Right ventricle myocardium inferior (tissue), 1 donor: ENCODE measurements around the gene GPR158. TPM values are rescaled to one million over a fixed set of nuclear protein-coding genes. Genes with fewer than 3 reads are reported as not detected.
A peak's percentile ranks its signal among the peaks of the same experiment; 100 is the strongest.
"Not testable (repeated sequence)": the region's sequence is repeated elsewhere in the genome, so short reads cannot be mapped to it uniquely, and the experiment has no call there.

Experiments used
- ATAC-seq: fragments of 200-7000 bp; cut with Tn5 transposase; one replicate; pipeline ENCODE4 v1.9.1; 2020; ENCODE audit warnings: mild to moderate bottlenecking, moderate library complexity
- DNase-seq: peaks from one replicate; pipeline ENCODE4 v3.0.0; 2021; ENCODE audit errors: missing footprints
- intact Hi-C: fragments of 100-400 bp; cut with DNase I; formaldehyde crosslinking; loops from one replicate; pipeline ENCODE4 v1.11.0; 2022
- long read RNA-seq: library from polyadenylated mRNA; unstranded; transcript quantifications from one replicate; pipeline ENCODE4 v2.0.0, GENCODE V29; 2021
- total RNA-seq: library from RNA; stranded (reverse); fragmentation: NEBNext Ultra II Directional; extraction: Animal tissue kit (Norgen Biotek cat#: 25700); gene quantifications from one replicate; pipeline ENCODE4 v1.2.1, GENCODE V29; 2021
- donor health status: DM: no; HTN: yes; CAD: no; lungs with severe emphysema.

Gene GPR158, protein sequence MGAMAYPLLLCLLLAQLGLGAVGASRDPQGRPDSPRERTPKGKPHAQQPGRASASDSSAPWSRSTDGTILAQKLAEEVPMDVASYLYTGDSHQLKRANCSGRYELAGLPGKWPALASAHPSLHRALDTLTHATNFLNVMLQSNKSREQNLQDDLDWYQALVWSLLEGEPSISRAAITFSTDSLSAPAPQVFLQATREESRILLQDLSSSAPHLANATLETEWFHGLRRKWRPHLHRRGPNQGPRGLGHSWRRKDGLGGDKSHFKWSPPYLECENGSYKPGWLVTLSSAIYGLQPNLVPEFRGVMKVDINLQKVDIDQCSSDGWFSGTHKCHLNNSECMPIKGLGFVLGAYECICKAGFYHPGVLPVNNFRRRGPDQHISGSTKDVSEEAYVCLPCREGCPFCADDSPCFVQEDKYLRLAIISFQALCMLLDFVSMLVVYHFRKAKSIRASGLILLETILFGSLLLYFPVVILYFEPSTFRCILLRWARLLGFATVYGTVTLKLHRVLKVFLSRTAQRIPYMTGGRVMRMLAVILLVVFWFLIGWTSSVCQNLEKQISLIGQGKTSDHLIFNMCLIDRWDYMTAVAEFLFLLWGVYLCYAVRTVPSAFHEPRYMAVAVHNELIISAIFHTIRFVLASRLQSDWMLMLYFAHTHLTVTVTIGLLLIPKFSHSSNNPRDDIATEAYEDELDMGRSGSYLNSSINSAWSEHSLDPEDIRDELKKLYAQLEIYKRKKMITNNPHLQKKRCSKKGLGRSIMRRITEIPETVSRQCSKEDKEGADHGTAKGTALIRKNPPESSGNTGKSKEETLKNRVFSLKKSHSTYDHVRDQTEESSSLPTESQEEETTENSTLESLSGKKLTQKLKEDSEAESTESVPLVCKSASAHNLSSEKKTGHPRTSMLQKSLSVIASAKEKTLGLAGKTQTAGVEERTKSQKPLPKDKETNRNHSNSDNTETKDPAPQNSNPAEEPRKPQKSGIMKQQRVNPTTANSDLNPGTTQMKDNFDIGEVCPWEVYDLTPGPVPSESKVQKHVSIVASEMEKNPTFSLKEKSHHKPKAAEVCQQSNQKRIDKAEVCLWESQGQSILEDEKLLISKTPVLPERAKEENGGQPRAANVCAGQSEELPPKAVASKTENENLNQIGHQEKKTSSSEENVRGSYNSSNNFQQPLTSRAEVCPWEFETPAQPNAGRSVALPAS (N-terminal part only)
- not detected for total RNA-seq
- long read RNA-seq = 0 reads

DNA sequence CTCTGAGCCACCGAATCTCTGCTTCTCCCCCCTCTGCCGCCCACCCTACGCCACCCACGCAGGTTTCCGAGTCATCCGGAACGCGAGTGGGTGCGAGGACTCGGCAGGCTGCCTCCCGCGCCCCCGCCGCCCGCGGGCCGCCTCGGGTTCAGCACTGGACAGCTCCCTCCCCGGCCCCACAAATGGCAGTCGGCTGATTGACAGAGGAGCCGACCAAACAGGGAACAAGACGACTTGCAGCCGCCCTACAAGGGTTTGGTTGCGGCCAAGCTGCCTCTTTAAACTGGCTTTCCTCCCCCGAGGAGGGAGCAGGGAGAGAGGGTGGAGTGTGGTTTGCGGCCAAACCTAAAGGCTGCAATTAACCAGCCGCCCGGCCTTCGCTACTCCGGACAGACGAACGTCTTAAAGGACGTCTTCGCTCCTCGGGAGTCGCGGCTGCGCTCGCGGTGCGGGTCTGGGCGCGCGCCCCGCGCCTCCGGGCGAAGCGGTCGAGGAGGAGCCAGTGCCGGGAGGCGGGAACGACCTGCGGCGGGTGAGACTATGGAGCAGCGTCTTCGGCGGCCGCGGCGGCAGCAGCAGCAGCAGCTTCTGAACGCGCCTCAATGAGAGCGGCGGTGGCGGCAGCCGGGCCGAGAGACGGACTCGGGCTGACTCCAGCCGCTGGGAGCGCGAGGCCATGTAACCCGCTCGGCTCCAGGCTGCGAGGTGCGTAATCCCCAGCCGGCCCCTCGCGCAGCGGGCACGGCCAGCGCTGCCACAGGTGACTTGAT, at the start of gene GPR158:
Gene GPR158, plus strand, starts transcription at position 541 of the 770 bp plus-strand sequence. CDS start 420 bp downstream, outside the sequence.
- intact Hi-C loops = no loop called here
- peak; percentile 90 for ATAC-seq

DNA sequence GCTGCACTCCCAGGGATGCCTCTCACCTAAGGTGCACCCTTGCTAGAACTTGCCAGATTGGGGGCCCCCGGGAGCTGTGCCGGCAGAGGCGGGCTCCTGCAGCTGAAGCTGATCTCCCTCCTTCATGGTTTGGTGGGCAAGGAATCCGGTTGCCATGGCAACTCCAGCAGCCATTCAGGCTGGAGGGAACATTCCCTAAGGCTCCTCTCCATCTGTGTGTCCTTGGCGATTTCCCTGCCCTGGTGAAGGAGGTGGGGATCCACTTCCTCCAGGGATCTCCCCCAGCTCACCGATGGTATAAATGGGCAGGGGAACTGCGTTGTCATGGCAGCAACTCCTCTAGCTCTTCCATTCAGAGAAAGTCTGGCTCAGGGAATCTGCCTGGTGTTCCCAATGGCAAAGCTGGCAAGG, 49.6 kb upstream of the GPR158 start:
- DNase-seq (no peak), ATAC-seq (no peak)
- intact Hi-C loops = no loop called here

More for the DNA sequence above, at the start of gene GPR158:
- peak; percentile 91 for DNase-seq

- DNase-seq (no peak), ATAC-seq (no peak)
- intact Hi-C loops = no loop called here
Observed at GRCh38 chr10:25129592-25129991, 45.2 kb upstream of the GPR158 start.

DNA sequence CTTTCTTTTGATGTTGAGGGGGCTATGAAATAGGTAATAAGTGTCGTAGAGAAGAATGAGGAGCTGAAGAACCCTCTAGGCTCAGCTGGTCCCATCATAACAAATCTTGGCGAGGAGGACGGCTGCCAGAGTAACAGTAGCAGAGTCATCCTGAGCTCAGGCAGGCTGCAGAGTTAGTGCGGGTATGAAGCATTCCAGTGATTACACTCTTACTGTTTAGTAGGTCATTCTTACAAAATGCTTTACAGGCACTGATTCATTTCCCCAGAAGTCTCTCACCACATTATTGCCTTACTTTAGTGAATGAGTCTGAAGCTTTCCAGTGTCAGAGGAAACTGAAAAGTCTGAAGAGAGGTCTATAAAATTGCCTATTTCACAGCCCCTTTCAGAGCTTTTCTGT, 43.9 kb upstream of the GPR158 start:
- intact Hi-C loops = no loop called here
- DNase-seq (no peak), ATAC-seq (no peak)

GRCh38 chr10:25142116-25142864, 32.5 kb upstream of the GPR158 start:
- ATAC-seq = no peak
- intact Hi-C loops = no loop called here
- DNase-seq = no peak

- ATAC-seq (no peak), DNase-seq (no peak)
- intact Hi-C loops = no loop called here
Observed at GRCh38 chr10:25157650-25158049, 17.2 kb upstream of the GPR158 start.

DNA sequence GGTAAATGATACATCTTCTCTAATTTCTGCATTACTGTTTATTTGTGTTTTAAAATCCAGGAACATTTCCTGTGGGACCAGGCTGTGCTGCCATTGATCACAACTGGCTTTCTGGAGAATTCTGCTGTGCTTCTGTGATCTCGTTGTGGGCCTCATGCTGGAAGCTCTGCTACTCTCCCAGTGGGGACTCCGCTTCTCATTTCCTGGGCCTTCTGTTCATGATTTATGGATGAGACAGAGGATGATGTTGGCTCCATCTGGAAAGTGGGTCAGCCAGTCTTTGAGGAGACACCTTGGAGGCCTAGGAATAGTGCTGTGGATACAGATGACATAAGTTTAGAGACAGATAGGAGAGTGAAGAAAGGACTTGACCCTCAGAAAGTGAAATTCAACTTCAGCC, 15.2 kb upstream of the GPR158 start:
- DNase-seq (no peak), ATAC-seq (no peak)
- intact Hi-C loops = no loop called here

DNA sequence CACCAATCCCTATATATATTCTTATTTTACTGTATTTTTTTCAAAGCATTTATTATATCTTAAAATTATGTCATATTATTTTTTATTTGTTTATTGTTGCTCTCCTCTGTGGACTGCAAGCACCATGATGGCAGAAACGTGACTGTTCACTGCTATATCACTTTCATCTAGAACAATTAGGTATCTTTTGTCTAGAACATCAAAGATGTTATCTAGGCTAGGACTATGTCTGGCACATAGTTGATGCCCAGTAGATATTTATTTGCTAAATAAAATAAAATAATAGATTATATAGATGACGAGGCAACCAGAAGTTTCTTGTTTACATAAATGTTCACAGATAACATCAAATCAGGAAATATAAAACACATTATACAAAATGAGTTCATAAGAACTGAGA, 12.4 kb upstream of the GPR158 start:
- DNase-seq (no peak), ATAC-seq (no peak)
- intact Hi-C loops = no loop called here

- DNase-seq, ATAC-seq, intact Hi-C loops: not testable (repeated sequence)
Observed at GRCh38 chr10:25163464-25163863, 11.3 kb upstream of the GPR158 start.

- intact Hi-C loops = no loop called here
- ATAC-seq = no peak
- DNase-seq = no peak
Observed at GRCh38 chr10:25169740-25170139, 5.1 kb upstream of the GPR158 start.

DNA sequence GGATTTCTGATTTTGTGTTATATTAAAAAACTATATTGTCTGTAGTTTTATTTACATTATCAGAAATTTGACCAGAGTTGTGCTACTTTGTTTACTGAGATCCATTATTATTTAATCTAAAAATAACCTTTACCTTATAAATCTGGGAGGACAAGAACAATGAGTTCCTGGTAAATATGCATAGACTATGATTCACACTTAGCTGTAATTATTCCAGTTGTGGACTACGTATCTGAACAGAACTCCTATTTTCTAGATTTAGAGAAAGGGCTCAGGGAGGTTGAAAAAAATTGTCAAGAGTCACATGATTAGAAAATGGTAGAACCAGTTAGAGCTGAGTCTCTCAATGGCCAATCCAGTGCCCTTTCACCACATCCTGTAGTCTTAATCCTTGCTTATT, 4.2 kb upstream of the GPR158 start:
- ATAC-seq (no peak), DNase-seq (no peak)
- intact Hi-C loops = no loop called here

DNA sequence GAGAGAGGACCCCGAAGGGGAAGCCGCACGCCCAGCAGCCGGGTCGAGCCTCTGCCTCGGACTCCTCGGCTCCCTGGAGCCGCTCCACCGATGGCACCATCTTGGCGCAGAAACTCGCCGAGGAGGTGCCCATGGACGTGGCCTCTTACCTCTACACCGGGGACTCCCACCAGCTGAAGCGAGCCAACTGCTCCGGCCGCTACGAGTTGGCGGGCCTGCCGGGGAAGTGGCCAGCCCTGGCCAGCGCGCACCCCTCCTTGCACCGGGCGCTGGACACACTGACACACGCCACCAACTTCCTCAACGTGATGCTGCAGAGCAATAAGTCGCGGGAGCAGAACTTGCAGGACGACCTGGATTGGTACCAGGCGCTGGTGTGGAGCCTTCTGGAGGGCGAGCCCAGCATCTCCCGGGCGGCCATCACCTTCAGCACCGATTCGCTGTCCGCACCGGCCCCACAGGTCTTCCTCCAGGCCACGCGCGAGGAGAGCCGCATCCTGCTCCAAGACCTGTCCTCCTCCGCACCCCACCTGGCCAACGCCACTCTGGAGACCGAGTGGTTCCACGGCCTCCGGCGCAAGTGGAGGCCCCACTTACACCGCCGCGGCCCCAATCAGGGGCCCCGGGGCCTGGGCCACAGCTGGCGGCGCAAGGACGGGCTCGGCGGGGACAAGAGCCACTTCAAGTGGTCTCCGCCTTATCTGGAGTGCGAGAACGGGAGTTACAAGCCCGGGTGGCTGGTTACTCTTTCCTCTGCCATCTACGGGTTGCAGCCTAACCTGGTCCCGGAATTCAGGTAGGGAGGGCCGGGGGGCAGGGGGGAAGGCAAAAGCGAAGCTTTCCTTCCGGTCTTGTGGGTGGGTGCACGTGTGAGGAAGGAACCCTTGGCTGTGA, 973 bp downstream of the GPR158 start:
- ATAC-seq (no peak), DNase-seq (no peak)
- intact Hi-C loops = no loop called here

GRCh38 chr10:25176421-25176968, 1.7 kb downstream of the GPR158 start:
- DNase-seq (no peak), ATAC-seq (no peak)
- intact Hi-C loops = no loop called here

- DNase-seq = no peak
- ATAC-seq = no peak
- intact Hi-C loops = no loop called here
Observed at GRCh38 chr10:25177093-25177753, 2.4 kb downstream of the GPR158 start.

- intact Hi-C loops = no loop called here
- ATAC-seq = no peak
- DNase-seq = no peak
Observed at GRCh38 chr10:25177754-25178135, 2.9 kb downstream of the GPR158 start.

- DNase-seq = no peak
- ATAC-seq = no peak
- intact Hi-C loops = no loop called here
Observed at GRCh38 chr10:25178411-25178810, 3.6 kb downstream of the GPR158 start.
